Measurements from ENCODE around the gene EEFSEC.
A peak's percentile ranks its signal among the peaks of the same experiment; 100 is the strongest.

EEFSEC gene, protein sequence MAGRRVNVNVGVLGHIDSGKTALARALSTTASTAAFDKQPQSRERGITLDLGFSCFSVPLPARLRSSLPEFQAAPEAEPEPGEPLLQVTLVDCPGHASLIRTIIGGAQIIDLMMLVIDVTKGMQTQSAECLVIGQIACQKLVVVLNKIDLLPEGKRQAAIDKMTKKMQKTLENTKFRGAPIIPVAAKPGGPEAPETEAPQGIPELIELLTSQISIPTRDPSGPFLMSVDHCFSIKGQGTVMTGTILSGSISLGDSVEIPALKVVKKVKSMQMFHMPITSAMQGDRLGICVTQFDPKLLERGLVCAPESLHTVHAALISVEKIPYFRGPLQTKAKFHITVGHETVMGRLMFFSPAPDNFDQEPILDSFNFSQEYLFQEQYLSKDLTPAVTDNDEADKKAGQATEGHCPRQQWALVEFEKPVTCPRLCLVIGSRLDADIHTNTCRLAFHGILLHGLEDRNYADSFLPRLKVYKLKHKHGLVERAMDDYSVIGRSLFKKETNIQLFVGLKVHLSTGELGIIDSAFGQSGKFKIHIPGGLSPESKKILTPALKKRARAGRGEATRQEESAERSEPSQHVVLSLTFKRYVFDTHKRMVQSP

GRCh38 chr3:128153156-128154041 is at the start of gene EEFSEC:
Gene EEFSEC (plus strand): TSS chr3:128153481. CDS start chr3:128153508, 27 bp downstream.
- DNase-seq, result peak; percentile 86
- in situ Hi-C loops (cut with MboI; ENCODE audit: low pct_unique_long_range_greater_than_20kb, low sequenced_read_pairs), result no loop called here

DNA sequence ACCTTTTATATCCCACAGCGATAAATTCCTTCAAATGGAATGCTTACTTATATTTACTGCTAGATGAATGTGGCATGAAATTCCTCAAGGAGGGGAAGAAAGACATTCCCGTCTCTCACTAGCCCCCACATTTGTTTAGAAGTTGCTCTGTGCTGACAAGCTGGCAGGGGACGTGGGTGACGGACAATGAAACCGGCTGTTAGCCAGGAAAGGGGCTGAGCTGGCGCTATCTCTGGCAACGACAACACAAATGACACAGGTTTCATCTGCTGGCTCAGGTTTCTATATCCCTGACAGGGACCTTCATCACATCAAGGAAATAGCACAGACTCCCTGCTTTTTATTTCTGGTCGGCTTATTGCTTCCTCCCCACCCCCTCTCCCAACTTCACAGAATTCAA is 45.4 kb upstream of the EEFSEC start:
- in situ Hi-C loops (cut with MboI; ENCODE audit: low pct_unique_long_range_greater_than_20kb, low sequenced_read_pairs), result no loop called here
- no peak for DNase-seq

DNA sequence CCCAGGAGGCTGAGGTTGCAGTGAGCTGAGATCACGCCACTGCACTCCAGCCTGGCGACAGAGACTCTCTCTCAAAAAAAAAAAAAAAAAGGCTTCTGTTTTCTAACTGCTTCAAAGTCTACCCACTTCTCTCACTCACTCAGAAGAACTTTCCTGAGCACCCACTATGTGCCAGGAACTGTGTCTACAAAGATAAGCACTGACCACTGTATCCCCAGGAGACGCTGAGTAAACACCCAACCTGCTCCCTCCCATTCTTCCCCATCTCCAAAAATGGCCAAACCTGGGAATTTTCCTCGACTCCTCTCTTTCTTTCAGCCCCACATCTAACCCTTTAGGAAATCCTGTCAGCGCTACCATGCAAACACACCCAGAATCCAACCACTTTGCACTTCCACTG is 42.1 kb upstream of the EEFSEC start:
- no peak for DNase-seq
- in situ Hi-C loops (cut with MboI; ENCODE audit: low pct_unique_long_range_greater_than_20kb, low sequenced_read_pairs), result no loop called here

DNA sequence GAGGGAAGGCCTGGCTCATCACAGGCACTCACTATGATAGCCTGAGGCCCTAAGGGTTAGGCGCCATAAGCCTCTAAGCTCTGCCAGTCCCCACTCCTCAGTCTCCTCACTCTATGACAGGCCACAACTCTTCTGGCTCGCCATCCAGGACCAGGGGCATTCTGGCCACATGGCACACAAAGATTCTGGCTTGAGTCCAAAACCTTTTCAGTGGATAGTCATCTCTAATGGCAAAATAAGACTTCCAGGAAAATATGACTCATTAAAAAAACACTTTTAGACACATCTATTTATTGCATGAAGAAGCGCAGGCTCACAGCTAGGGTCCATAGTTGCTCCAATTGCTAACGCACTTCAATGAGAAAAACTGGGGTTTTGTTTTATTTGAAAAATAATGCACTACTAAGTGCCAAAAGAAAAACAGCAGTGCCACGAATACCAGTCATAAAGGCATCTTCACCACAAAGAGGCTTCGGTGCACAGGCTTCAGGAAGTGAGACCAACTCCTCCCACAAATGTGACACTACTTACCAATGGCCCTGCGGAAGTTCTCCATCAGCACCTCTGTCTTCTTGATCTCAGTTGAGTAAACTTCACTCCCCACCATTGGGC is 40.8 kb upstream of the EEFSEC start:
- in situ Hi-C loops (cut with MboI; ENCODE audit: low pct_unique_long_range_greater_than_20kb, low sequenced_read_pairs), result no loop called here
- DNase-seq, result peak; percentile 76

DNA sequence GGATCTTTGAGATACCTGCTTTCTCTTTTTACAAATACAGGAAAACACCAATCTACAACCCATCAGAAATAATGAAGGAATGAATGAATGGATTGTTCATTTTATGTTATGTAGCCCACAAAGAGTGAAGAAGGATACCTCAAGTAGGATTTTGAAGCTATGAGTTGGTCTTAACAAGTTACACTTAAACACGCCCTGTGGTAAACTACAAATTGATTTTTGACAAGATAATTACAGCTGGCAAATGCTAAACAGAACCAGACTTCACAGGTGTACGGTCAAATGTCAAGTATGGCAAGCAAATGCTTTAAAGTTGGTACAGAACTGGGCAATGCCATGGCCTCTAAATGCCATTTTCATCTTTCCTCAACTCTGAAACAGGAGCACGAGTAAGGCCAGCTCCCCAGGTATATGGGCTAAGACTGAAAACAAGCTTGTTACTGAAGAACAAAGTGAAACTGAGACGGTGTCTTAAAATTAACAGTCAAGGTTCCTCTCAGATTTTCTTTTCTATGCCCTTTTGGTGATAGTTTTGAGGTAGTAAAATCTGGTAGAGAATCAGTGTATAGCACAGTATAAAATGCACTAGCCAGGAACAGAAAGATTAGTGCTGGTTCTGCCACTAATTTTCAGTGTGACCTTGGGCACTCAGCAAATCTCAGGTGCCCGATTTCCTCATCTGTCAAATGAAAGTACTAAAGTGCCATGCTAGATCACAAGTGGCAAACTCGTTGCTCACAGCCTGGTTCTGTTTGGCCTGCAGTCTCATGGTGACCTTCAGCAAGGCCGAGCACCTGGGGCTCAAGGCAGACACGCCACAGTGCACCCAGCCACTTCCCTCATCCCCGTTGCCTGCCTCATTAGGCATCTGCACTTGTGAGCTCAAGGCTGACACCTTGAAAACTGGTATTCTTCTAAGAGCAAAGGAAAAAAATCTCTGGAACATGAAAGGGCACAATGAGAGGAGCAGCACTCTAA is 39.2 kb upstream of the EEFSEC start:
- no peak for DNase-seq
- in situ Hi-C loops (cut with MboI; ENCODE audit: low pct_unique_long_range_greater_than_20kb, low sequenced_read_pairs), result no loop called here

- in situ Hi-C loops (cut with MboI; ENCODE audit: low pct_unique_long_range_greater_than_20kb, low sequenced_read_pairs), result no loop called here
Observed at GRCh38 chr3:128122013-128122412, 31.3 kb upstream of the EEFSEC start.

DNA sequence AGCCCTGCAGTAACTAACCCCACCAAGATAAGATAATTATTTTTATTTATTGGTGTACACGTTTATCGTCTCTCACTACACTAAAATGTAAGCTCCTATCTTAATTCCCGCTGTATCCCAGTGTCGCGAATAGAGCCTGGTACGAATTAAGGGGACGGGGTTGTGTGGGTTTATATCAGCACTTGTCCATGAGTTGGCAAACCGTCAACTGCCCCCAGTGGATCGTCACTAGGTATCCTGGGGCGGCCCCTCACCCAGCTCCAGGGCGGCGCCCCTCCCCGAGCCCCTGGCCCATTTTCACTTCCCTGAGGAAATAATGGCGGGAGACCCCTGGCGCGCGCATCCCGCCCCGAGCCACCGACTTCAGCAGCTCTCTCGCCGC is 30.1 kb upstream of the EEFSEC start:
- DNase-seq, result no peak
- in situ Hi-C loops (cut with MboI; ENCODE audit: low pct_unique_long_range_greater_than_20kb, low sequenced_read_pairs), result no loop called here

More at GRCh38 chr3:128122013-128122412, 31.3 kb upstream of the EEFSEC start:
- DNase-seq, result no peak

- in situ Hi-C loops (cut with MboI; ENCODE audit: low pct_unique_long_range_greater_than_20kb, low sequenced_read_pairs), result no loop called here
- peak; percentile 99 for DNase-seq
Observed at GRCh38 chr3:128123538-128124368, 29.5 kb upstream of the EEFSEC start, which contains the start of gene RUVBL1. Gene RUVBL1 (minus strand): TSS chr3:128123812. CDS start chr3:128123724, 88 bp downstream.

GRCh38 chr3:128127236-128127635 is 26.0 kb upstream of the EEFSEC start:
- DNase-seq, result no peak
- in situ Hi-C loops (cut with MboI; ENCODE audit: low pct_unique_long_range_greater_than_20kb, low sequenced_read_pairs), result no loop called here

DNA sequence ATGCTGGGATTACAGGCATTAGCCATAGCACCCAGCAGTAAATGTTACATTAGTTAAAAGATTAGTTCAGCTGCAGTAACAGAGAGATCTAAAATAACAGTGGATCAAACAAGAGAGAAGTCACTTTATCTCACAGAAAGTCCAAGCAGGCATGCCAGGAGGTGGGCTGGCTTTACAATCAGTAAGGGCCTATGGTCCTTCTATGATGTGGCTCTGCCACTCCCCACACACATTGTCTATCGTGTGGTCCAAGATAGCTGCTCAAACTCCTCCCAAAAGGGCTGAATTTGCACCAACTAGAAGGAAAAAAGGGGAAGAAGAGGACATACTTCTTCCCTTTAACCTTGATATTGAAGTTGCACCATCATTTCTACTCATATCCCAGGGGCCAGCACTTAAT is 25.0 kb upstream of the EEFSEC start:
- DNase-seq, result peak; percentile 20
- in situ Hi-C loops (cut with MboI; ENCODE audit: low pct_unique_long_range_greater_than_20kb, low sequenced_read_pairs), result no loop called here

- in situ Hi-C loops (cut with MboI; ENCODE audit: low pct_unique_long_range_greater_than_20kb, low sequenced_read_pairs), result no loop called here
- no peak for DNase-seq
Observed at GRCh38 chr3:128131897-128132646, 21.2 kb upstream of the EEFSEC start.

- DNase-seq, result peak; percentile 62
- in situ Hi-C loops (cut with MboI; ENCODE audit: low pct_unique_long_range_greater_than_20kb, low sequenced_read_pairs), result no loop called here
Observed at GRCh38 chr3:128133273-128133883, 19.9 kb upstream of the EEFSEC start.

DNA sequence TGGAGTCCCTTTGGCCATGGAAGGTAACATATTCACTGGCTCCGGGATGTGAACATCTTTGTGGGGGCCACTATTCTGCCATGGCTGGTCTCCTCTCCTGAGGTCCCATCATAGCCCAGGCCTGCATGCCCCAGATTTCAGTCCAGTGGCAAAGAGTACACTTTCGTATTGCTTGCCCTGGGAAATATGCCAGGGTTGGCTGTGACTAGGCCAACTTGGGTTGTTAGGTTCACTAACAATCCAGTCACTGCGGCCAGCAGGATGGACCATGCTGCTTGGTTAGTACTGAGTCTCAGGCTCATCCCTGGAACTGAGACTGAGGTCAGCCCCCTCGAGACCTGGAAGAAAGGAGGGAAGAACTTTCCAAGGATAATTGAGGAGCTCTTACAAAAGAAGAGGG is 9.8 kb upstream of the EEFSEC start:
- in situ Hi-C loops (cut with MboI; ENCODE audit: low pct_unique_long_range_greater_than_20kb, low sequenced_read_pairs), result no loop called here

GRCh38 chr3:128144512-128145187 is 8.6 kb upstream of the EEFSEC start:
- in situ Hi-C loops (cut with MboI; ENCODE audit: low pct_unique_long_range_greater_than_20kb, low sequenced_read_pairs), result no loop called here
- no peak for DNase-seq

More for the DNA sequence above, 9.8 kb upstream of the EEFSEC start:
- DNase-seq, result no peak

DNA sequence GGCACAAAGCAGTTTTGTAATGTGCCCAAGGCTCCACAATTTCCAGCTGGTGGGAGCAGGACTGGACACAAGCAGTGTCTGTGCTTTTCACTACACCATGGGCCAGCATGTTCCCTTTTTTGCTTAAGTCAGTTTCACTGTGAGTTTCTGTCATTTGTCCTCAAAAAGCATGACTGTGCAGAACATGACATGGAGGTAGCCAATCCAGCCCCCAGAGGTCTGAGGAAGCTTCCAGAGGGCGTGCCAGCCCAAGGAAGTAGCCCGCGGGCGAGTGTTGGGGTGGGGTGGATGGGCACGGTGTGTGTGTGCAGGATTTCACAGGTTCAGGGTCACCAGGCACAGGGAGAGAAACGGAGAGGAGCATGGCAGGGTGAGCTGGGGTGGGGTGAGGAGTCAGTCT is 8.0 kb upstream of the EEFSEC start:
- in situ Hi-C loops (cut with MboI; ENCODE audit: low pct_unique_long_range_greater_than_20kb, low sequenced_read_pairs), result no loop called here

GRCh38 chr3:128146201-128146600 is 7.1 kb upstream of the EEFSEC start:
- DNase-seq, result no peak
- in situ Hi-C loops (cut with MboI; ENCODE audit: low pct_unique_long_range_greater_than_20kb, low sequenced_read_pairs), result no loop called here

More for the DNA sequence above, 8.0 kb upstream of the EEFSEC start:
- peak; percentile 61 for DNase-seq
